GM23248 (cell line): ENCODE measurements around the gene ABLIM3. TPM values are rescaled to one million over a fixed set of nuclear protein-coding genes. Genes with fewer than 3 reads are reported as not detected.

Experiments used
- DNase-seq: peaks from one replicate; pipeline ENCODE4 v3.0.0-alpha.2; 2015
- H2AFZ ChIP-seq: fragments of 200-600 bp; sonication (generic); 2 replicates; pipeline ENCODE4 v1.6.1; 2016; ENCODE audit warnings: antibody characterized with exemption
- H3F3A ChIP-seq: fragments of 200-600 bp; sonication (generic); 2 replicates; pipeline ENCODE4 v1.6.1; 2016; ENCODE audit warnings: mild to moderate bottlenecking, antibody characterized with exemption, mixed run types; ENCODE audit not compliant: insufficient read depth
- H3K27ac ChIP-seq: fragments of 200-600 bp; sonication (generic); 2 replicates; pipeline ENCODE4 v1.5.1; 2016; ENCODE audit warnings: mild to moderate bottlenecking
- H3K27me3 ChIP-seq: fragments of 200-600 bp; sonication (generic); replicated peaks from 2 replicates; pipeline ENCODE4 v1.6.1; 2016; ENCODE audit warnings: mild to moderate bottlenecking; ENCODE audit not compliant: insufficient read depth
- H3K36me3 ChIP-seq: fragments of 200-600 bp; sonication (generic); 2 replicates; pipeline ENCODE4 v1.6.1; 2016; ENCODE audit warnings: low read depth, mild to moderate bottlenecking
- H3K4me1 ChIP-seq: fragments of 200-600 bp; sonication (generic); 2 replicates; pipeline ENCODE4 v1.6.1; 2016; ENCODE audit warnings: mild to moderate bottlenecking; ENCODE audit not compliant: insufficient read depth
- H3K4me2 ChIP-seq: fragments of 200-600 bp; sonication (generic); one replicate; pipeline ENCODE4 v1.6.1; 2016; ENCODE audit warnings: mild to moderate bottlenecking; ENCODE audit not compliant: unreplicated experiment
- H3K4me3 ChIP-seq: fragments of 200-600 bp; sonication (generic); 2 replicates; pipeline ENCODE4 v1.5.1; 2016; ENCODE audit warnings: mild to moderate bottlenecking
- H3K79me2 ChIP-seq: fragments of 200-600 bp; sonication (generic); 2 replicates; pipeline ENCODE4 v1.6.1; 2016; ENCODE audit warnings: mild to moderate bottlenecking; ENCODE audit not compliant: insufficient read depth
- H3K9ac ChIP-seq: fragments of 200-600 bp; sonication (generic); 2 replicates; pipeline ENCODE4 v1.6.1; 2016; ENCODE audit warnings: mild to moderate bottlenecking
- H3K9me2 ChIP-seq: fragments of 200-600 bp; sonication (generic); 2 replicates; pipeline ENCODE4 v1.6.1; 2016; ENCODE audit warnings: mixed run types, mild to moderate bottlenecking, moderate library complexity; ENCODE audit not compliant: insufficient read depth
- H3K9me3 ChIP-seq: fragments of 200-600 bp; sonication (generic); one replicate; pipeline ENCODE4 v1.6.1; 2017; ENCODE audit warnings: low read depth
- H4K20me1 ChIP-seq: fragments of 200-600 bp; sonication (generic); 2 replicates; pipeline ENCODE4 v1.6.0; 2016; ENCODE audit not compliant: insufficient read depth
- EZH2 ChIP-seq: fragments of 200-600 bp; sonication (generic); IDR thresholded peaks from 2 replicates; pipeline ENCODE4 v1.6.1; 2018; ENCODE audit warnings: antibody characterized with exemption, mild to moderate bottlenecking; ENCODE audit not compliant: insufficient read depth, poor library complexity, severe bottlenecking
- EZH2phosphoT487 ChIP-seq: fragments of 200-600 bp; sonication (generic); IDR thresholded peaks from 2 replicates; pipeline ENCODE4 v1.6.1; 2018; ENCODE audit warnings: antibody characterized with exemption, moderate library complexity, mild to moderate bottlenecking, low read depth; ENCODE audit not compliant: insufficient read depth
- WGBS, 2 experiments: methylation state at CpG; one replicate each; pipeline ENCODE4 v1.1.6; 2015 to 2017; ENCODE audit warnings: low lambda C conversion rate in 2 of 2, low coverage in 1 of 2; ENCODE audit errors: missing lambda C conversion rate in 2 of 2; 5-methylcytosine and 5-hydroxymethylcytosine counted together
- in situ Hi-C: fragments of 300-500 bp; cut with MboI; formaldehyde crosslinking; loops from 2 replicates; pipeline ENCODE4 v1.15.0; 2020
- polyA plus RNA-seq: library from polyadenylated mRNA; unstranded; fragments of >200 nt; fragmentation: Nextera tagmentation; extraction: Ambion mirVana; gene quantifications from 2 replicates; pipeline ENCODE4 v1.2.1, GENCODE V29; 2016
- total RNA-seq: library from RNA; depleted of rRNA; stranded (reverse); fragments of >200 nt; shearing (Covaris generic); gene quantifications from 2 replicates; pipeline ENCODE4 v1.2.3, GENCODE V29; 2014

ABLIM3 gene
- total and polyA plus RNA-seq, 2 experiments from 2014 or later, result 7.9 to 11.4 TPM

- H3K79me2 ChIP-seq, result no peaks in the 10 kb centered on the region
- no peak overlapping the region for H3K4me3 ChIP-seq
- in situ Hi-C loops, result no loop called here
- no peak overlapping the region for H3K4me2 ChIP-seq
- H3F3A ChIP-seq, result peaks cover 16% of the 10 kb centered on the region
- no peaks in the 10 kb centered on the region for H3K36me3 ChIP-seq
- H3K9me3 ChIP-seq, result no peaks in the 10 kb centered on the region
- peak overlapping the region; percentile 48 for H3K27ac ChIP-seq
- no peak overlapping the region; the same call in 1 of the 2 replicates for H3K9ac ChIP-seq
- no peaks in the 10 kb centered on the region for H4K20me1 ChIP-seq
- 73 to 75% methylated on average over 10 of the region's 10 CpGs for WGBS, 2 experiments
- TF ChIP-seq EZH2 (no peak), EZH2phosphoT487 (no peak)
- peaks cover 28% of the 10 kb centered on the region for H3K4me1 ChIP-seq
- 0 out of 2 replicates have a peak, but pooled peaks cover 2% of the 10 kb centered on the region for H3K27me3 ChIP-seq
- no peaks in the 10 kb centered on the region for H3K9me2 ChIP-seq
- peak; percentile 76 for DNase-seq
- H2AFZ ChIP-seq, result no peak overlapping the region
Measured at GRCh38 chr5:149257889-149258705, 116.8 kb downstream of the ABLIM3 start.

- WGBS, 2 experiments, result 89 to 95% methylated on average over 1 of the region's 1 CpG
- no peaks in the 10 kb centered on the region for H3K36me3 ChIP-seq
- in situ Hi-C loops, result no loop called here
Measured at GRCh38 chr5:149260761-149261160, 119.5 kb downstream of the ABLIM3 start.

GRCh38 chr5:149261246-149261645, 120.0 kb downstream of the ABLIM3 start:
- Histone ChIP-seq H3K27ac (no peak overlapping the region), H3K36me3 (no peaks in the 10 kb centered on the region), H3K4me3 (no peak overlapping the region), H3K79me2 (no peaks in the 10 kb centered on the region), H4K20me1 (no peaks in the 10 kb centered on the region), H3K9me2 (no peaks in the 10 kb centered on the region), H3K4me1 (peaks cover 23% of the 10 kb centered on the region), H3F3A (peaks cover 15% of the 10 kb centered on the region), H2AFZ (no peak overlapping the region), H3K27me3 (0 out of 2 replicates have a peak, but pooled peaks cover 8% of the 10 kb centered on the region), H3K4me2 (no peak overlapping the region), H3K9me3 (no peaks in the 10 kb centered on the region), H3K9ac (no peak overlapping the region)
- WGBS, 2 experiments, result 78 to 81% methylated on average over 7 of the region's 7 CpGs
- no peak for TF ChIP-seq EZH2phosphoT487
- TF ChIP-seq EZH2, result no peak
- no peak for DNase-seq
- in situ Hi-C loops, result no loop called here

More at GRCh38 chr5:149260761-149261160, 119.5 kb downstream of the ABLIM3 start:
- TF ChIP-seq EZH2phosphoT487, result no peak
- no peak for TF ChIP-seq EZH2
- no peaks in the 10 kb centered on the region for H4K20me1 ChIP-seq
- no peaks in the 10 kb centered on the region for H3K79me2 ChIP-seq
- H3K4me3 ChIP-seq, result no peak overlapping the region
- H3K27ac ChIP-seq, result no peak overlapping the region
- peaks cover 16% of the 10 kb centered on the region for H3F3A ChIP-seq
- H3K9ac ChIP-seq, result no peak overlapping the region
- H3K27me3 ChIP-seq, result 0 out of 2 replicates have a peak, but pooled peaks cover 8% of the 10 kb centered on the region
- no peaks in the 10 kb centered on the region for H3K9me3 ChIP-seq
- H2AFZ ChIP-seq, result no peak overlapping the region
- no peak for DNase-seq
- no peak overlapping the region for H3K4me2 ChIP-seq
- H3K9me2 ChIP-seq, result no peaks in the 10 kb centered on the region
- H3K4me1 ChIP-seq, result peaks cover 28% of the 10 kb centered on the region

GRCh38 chr5:149262315-149262714, 121.0 kb downstream of the ABLIM3 start:
- Histone ChIP-seq H2AFZ (no peak overlapping the region), H3K9me2 (no peaks in the 10 kb centered on the region), H4K20me1 (no peaks in the 10 kb centered on the region), H3K9ac (no peak overlapping the region), H3K4me1 (peaks cover 13% of the 10 kb centered on the region), H3K27ac (no peak overlapping the region), H3K27me3 (0 out of 2 replicates have a peak, but pooled peaks cover 8% of the 10 kb centered on the region), H3K79me2 (no peaks in the 10 kb centered on the region), H3K36me3 (no peaks in the 10 kb centered on the region), H3F3A (peaks cover 5% of the 10 kb centered on the region), H3K4me2 (no peak overlapping the region), H3K4me3 (no peak overlapping the region), H3K9me3 (no peaks in the 10 kb centered on the region)
- no peak for TF ChIP-seq EZH2
- no peak for DNase-seq
- WGBS, 2 experiments, result 72 to 75% methylated on average over 4 of the region's 4 CpGs
- in situ Hi-C loops, result no loop called here
